HG03565 (cell line): ENCODE measurements around the gene DMXL1.

Experiments used
- ATAC-seq: cut with Tn5 transposase; IDR thresholded peaks from one replicate; pipeline ENCODE4 v1.9.1; 2021; ENCODE audit warnings: mild to moderate bottlenecking, moderate library complexity; ENCODE audit not compliant: unreplicated experiment

The DMXL1 gene

DNA sequence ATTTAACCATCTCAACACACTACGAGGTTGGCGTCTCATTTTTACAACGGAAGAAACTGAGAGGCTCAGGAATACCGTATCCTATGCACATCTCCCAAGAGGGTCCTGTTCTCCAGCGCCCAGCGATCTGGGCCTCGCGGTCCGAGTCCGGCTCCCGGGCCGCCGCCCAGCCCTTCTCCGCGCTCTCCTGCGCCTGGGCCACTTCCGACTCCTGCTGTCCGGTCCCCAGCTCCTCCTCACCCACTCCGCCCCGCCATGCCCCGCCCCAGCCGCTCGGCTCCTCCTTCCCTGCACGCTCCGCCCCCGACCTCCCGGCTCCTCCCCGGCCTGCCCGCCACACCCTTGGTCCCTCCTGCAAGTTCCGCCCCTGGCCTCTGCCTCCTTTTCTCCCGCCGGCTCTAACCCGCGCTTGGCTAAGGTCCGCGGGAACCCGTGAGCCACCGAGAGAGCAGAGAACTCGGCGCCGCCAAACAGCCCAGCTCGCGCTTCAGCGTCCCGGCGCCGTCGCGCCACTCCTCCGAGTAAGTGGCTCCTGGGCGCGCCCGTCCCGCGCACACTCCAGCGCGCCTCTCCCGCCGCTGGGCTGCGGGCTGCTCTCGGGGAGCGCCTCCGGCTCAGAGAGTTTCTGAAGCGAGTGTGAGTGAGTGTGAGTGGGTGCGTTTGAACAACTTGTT, 197.6 kb downstream of the DMXL1 start:
- ATAC-seq, result peak; percentile 50

DNA sequence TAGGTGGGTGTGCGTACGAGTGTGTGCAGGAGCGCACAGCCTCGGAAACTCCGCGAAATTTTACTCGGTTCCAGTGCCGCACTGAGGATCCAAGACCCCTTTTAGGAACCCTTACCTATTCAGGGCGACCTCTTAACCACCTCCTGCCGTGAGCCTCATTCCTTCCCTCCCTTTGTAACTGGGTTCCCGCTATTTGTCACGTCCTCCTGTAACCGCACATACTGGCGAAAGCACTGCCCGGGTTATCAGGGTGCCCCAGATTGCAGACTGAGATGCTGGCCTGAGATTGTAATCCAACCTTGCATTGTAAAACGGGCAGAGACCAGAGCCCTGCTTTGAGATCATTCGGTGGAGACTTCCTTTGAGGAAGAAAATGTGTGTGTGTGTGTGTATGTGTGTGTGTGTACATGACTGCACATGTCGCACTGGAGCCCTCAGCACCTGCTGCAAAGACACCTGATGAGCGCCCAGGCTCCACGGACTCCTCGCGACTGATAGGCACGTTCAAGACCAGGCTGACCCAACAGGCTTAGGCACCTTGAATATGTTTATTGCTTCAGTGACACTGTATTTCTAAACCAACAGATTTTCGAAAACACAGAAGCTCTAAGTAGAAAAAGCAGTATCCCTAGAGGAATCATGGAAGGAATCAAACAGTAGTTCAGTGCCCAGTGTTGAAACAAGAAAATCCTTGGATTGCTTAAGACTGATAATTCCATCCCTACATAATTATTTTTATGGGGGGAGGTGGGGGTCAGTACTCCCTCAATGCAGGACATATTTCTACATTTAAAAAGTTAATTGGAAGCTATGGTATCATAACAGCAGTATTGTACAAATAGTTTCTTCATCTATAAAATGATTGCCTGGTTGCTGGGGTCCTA, 198.4 kb downstream of the DMXL1 start:
- no peak for ATAC-seq

DNA sequence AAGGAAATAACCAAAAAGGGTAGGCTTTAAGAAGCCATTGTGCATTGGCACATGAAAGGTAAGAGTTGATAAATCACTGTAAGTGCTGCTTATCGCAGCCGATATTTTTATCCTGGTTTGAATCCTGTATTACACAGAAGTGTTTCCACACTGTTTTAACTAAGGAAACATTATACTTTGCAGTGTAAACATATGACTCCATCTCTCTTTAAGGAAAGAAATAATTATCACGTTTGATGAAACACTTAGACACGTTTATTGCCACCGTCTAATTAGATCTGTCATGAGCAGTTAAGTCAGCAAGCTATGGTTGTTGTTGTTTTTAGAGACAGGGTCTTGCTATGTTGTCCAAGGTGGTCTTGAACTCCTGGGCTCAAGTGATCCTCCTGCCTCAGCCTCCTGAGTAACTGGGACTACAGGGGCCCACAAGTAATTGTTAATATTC, 199.3 kb downstream of the DMXL1 start:
- ATAC-seq, result no peak

DNA sequence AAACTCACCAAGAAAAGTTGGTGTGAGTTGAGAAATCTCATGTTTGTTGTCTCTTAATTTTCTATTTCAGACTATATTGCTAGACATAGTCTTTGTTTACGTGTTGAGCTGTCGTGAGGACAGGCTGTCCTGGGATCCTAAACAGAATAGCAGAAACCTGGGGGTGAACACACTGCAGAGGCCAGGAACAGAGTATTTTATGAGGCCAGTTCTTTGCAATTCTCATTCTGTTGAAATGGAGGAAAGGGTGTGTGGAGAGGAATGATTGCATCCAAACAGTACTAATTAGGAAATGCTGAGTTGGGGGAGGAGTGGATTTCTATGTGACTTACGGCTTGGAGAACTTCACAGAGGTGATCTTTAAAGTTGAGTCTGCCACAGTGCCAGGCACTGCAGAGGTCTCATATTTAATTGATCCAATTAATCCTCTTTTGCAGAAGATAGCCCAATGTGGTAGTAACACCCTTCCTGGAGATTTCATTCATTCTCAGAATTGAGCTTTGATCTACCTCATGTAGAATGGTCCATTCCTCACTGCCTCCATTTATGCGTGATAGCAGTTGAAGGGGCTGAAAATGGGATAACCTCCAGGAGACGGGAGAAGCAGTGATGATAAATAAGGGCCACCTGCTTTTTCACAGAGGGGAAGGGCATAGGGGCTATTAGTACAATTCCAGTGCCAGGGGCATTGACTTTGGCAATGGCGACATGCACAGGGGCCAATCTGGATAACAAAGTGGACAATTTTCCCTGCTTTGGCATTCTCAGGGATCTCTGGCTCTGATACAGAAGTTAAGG, 200.3 kb downstream of the DMXL1 start:
- no peak for ATAC-seq

DNA sequence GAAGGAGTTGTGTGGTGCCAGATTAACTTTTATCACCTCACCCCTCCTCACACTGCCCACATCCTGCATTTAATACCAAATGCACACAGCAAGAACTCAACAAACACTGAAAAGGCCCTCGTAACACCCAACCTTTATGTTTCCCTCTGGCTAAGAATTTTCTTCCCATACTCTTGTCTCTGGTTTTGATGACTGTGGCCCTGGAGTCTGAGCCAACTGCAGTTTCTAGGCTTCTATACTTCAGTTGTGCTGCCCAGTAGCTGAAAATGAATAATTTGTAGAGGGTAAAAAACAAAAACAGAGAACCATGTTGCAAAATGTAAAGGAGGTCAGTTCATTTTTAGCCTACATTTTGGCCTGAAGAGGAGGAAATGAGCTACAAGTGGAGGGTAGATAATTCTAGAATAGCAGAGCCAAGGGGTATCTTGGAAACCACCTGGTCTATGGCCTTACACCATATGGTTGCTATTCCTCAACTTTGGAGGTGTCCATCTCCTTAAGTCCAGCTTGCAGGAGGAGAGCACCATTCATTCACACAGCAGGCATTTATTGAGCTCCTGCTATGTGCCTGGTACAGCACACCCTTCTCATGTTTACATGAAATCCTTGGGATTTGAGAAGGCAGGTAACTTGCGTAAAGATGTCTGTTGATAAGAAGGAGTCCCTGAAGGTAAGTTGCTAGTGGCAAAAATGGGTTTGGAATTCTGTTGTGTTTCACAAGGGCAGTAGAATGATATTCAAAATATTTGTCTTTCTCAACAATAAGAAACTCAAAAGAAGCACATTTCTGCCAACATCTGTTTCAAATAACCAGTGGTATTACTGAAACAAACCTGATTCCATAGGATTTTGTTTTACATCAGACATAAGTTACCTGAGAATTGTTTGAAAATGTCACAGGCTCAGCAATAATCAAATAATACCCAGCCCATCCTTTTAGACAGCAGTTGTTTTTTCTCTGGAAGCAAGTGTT, 201.2 kb downstream of the DMXL1 start:
- ATAC-seq, result no peak

DNA sequence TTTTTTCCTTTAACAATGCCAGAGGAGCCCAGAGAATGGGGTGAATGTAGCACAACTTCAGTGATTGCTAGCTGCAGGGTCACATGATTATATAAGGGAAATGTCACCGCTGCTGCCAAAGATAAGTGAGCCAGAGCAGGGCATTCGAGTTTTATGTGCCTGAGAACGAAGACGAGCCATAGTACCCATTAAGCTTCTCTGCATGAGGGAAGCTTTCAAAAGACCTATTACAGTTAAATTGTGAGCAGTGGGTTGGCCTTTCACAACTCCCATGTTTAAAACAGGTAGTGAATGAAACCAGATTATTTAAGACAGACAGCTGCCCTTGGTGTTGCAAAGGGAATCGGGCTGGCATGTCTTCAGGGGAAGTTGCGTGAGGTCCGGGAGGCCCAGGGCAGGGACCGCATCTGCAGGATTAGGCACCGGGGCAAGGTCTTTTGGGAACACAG, 202.5 kb downstream of the DMXL1 start:
- ATAC-seq, result no peak

DNA sequence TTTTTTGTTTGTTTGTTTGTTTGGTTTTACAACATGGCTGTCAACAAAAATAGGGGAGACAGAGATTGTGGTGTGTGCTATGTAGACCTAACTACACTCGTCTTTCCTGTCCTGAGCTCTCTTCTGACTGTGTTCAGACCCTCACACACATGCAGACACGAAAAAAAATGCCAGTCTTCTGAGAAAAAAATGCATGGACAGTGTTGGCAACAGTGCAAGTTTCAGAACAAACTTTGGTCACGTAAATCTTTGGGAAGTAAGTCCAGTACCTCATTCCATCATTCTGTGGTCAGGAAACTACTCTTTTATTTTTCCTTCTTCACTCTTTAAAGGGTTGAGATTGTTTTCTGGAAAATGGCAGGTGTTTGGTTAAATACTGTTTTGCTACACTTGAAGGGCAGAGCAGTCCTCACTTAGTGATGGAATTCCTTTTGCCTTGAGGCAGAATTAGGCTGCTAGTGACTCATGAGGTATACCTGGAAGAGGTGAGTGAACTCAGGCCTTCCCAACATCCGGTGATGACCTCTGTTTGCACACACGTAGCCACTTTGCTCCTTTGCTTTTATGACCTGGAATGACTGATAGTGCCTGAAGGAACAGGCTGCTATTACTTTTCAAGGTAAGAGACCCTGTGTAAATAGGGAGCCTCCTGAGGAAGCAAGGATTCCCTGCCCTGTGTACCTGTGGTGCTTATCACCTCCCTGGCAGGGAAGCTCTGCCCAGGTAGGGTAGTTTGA, 203.3 kb downstream of the DMXL1 start:
- no peak for ATAC-seq

DNA sequence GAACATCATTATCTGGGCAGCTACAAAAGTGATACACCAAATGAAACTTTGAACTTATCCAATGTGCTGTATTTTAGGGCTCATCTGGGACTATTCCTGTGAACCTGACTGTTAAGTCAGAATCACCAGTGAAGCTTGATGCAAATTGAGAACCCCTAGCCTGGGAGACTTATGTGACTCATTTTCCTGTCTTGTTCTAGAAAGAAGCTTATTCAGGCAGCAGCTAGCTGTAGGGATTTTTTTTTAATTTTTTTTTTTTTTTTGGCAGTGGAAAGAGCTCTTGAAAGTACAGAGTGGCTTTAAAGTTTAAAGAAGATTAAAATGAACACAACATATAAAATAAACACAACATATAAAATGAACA, 203.9 kb downstream of the DMXL1 start:
- peak; percentile 40 for ATAC-seq

DNA sequence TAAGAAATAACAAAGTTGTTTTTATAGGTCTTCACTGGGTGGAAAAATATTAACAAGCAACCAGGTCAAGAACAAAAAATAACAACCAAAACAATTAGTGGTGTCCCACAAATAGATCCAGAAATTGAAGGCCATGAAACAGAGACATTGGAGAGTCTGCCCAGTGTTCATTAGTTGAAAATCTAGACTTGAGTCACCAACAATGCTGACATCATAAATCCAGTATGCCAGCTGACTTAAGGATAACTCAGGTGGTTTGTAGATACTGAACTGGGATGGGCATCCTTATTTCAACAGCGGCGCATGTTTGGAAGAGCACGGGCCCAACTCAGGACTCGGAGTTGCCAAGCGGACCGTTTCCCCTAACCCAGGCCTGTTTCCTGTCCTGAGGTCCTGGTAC, 204.3 kb downstream of the DMXL1 start:
- no peak for ATAC-seq

DNA sequence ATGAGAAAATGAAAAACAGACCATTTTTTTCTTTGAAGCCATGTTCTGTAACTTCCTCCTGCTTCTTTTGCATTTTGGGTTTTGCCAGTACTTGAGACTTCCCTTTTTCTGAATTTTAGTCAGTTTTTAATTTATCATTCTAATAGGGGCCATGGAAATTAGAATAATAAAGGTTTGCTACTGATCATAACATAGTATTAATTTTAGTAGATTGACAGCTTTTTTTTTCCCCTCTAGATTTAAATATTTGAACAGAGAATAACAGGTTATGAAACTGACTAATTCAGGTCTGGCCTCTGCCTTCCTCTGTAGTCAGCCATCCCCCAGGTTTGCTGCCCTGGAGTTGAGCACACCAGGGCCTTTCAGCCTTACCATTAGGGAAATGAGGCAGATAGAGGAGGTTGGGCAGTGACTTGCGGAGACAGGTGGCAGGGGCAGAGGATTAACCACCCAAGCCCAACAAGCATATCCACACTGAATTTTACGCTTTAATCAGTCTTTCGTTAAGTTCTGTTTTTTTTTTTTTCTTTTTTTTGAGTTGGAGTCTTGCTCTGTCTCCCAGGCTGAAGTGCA, 204.8 kb downstream of the DMXL1 start:
- ATAC-seq, result peak; percentile 59

DNA sequence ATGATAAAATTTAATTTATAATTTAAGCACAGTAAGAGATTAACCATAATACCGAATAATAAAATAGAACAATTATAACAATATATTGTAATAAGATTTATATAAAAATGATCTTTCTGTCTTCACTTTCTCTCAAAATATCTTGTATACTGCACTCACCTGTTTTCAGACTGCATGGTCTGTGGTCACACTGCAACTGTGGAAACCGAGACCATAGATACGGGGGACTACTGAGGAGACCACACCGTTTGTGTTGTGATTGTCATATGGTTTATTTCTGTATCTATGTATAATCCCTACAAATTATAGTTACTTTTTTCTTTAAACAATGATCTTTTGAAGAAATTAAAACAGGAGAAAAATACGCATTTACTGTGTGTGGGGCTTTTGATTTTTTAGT, 206.1 kb downstream of the DMXL1 start:
- peak; percentile 28 for ATAC-seq

DNA sequence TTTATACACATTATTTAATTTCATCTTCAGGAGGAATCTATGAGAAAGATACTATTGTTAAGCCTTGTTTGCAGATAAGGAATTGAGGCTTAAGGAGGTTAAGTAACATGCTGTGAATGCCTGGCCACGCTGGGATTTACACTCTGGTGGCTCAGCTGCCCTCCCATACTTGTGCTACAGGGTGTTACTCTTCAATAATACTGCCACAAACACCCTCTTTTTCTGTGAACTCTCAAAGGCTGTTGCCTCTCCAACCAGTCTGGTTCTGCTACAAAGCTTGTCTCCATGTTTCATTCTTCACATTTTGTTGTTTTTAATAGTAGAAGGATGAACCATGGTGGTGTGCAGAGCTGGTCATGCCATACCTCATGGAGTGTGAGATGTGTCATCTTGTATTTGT, 208.2 kb downstream of the DMXL1 start:
- ATAC-seq, result no peak

DNA sequence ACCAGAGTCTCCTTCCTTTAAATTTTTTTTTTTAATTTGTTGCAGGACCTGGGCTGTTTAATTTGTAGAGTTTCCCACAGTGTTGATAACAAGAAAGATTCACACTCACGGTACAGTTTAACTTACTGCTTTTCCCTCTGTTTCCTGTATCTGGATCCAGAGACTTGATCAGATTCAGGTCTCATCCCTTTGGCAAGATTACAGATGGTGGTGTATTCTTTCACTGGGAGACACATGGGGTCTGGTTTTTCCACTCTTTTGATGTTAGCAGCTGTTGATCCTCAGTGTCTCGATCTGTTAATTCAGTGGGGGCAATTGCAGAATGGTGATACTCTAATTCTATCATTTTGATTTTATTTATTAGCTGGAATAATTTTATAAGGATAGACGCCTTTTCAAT, 209.5 kb downstream of the DMXL1 start:
- no peak for ATAC-seq

DNA sequence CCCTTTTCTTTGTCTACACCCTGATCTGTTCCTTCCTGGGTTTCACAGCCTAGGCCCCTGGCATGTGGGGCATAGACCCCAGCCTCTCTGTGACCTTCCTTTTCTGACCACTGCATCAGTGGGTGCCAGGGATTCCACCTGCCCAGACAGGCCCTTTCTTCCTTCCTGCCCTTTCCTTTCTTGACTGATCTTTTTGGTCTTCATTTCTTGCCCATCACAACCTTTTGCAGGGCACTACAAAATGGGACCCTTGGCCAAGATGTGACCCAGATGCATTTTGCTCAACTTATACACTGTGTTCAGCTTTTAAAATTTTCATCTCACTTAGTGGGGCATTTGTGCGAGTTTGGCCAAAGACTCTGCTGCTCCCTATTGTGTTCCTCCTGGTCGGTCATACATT, 211.7 kb downstream of the DMXL1 start:
- no peak for ATAC-seq

DNA sequence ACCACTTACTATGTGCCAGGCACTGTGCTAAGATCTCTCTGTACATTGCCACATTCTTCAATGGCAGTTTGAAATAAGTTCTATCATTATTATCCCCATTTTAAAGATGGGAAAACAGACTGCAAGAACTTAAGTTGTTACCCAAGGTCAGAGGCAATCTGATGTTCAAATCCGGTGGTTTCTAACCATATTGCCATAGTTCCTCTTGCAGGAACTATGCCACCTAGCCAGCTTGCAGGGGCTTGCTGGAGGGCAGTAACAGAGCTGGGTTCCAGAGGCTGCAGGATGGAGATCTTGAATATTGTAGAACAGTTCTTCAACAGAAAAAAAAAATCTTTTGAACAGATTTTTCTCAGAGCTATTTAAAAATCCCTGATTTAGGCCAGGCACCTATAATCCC, 213.1 kb downstream of the DMXL1 start:
- ATAC-seq, result no peak

DNA sequence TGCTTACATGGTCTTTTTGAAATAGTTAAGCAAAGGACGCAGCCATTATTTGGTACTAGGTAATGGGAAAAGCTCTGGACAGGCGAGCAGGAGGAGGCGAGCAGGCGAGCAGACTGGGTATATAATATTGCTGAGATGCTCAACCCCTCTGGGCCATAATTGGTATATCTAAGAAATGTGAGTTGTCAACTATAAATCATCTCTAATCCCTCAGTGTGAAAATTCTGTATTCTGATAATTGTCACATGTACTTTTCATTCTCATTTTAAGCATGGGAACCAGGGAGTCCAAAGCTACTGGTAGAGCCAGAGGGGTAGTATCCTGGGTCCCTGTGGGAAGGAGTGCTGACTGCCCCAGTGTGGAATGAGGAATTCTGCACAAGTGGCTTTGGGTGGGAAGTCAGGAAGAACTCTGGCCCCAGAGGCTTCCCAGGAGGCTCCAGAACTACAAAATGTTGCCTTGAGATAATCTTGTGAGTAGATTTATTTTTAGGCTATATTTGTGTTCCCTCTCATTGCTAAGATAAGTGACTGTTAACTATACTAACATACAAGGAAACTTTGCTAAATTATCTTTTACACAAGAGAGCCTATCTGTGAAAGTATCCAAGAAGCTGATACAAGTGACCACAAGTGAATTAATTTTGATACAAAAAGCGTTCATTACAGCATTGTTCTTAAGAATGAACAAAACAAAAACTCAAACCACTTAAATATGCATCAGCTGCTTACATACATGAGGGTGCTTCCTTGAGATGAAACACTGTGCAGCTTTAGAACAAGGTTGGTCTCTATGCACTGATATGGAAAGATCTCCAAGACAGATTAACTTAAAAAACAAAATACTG, 214.4 kb downstream of the DMXL1 start:
- no peak for ATAC-seq

DNA sequence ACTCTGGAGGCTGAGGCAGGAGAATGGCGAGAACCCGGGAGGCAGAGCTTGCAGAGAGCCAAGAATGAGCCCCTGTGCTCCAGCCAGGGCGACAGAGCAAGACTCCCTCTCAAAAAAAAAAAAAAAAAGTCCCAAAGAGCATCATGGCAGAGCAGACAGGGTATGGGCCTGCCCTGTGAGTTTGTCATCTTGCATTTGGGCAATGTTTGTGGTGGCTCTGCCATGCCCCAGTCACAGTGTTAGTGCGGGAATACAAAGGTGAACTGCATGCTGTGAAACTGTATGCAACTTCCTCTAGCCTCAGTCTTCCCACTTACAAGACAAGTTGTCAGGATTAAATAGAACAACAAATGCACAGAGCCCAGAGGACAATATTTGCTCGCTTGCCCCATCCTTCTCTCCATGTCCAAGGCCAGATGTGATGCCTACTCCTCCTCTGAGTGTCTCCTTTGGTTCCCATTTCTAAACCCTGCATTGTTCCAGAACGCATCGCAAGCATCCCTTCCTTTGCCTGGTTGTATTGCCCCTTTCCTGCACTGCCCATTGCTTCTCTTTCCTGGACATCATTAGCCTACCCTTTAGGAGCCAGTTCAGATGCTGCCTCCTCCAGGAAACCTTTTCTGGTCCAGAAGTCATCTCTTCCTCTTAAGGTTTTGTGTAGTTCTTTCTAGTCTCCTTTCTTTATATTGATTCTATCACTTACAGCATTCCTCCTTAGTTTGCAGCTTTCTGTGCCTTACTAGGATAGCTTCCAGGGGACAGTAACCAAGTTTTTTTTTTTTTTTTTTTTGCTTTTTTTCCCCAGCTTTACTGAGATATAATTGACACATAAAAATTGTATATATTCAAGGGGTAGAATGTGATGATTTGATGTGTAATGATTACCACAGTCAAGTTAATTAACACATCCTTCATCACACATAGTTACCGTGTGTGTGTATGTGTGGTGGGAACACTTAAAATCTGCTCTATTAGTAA, 215.9 kb downstream of the DMXL1 start:
- no peak for ATAC-seq
